Mesodermal cell (in vitro differentiated cells): Measurements from ENCODE around the gene SH3BGRL3. TPM values are rescaled to one million over a fixed set of nuclear protein-coding genes. Genes with fewer than 3 reads are reported as not detected.
A peak's percentile ranks its signal among the peaks of the same experiment; 100 is the strongest.
"Not testable (repeated sequence)": the region's sequence is repeated elsewhere in the genome, so short reads cannot be mapped to it uniquely, and the experiment has no call there.

Experiments used
- H3K27ac ChIP-seq: 2 replicates; pipeline ENCODE4 v1.7.0; 2013; ENCODE audit warnings: mild to moderate bottlenecking, low read depth, low read length, moderate library complexity; ENCODE audit not compliant: severe bottlenecking
- H3K36me3 ChIP-seq: 2 replicates; pipeline ENCODE4 v1.7.1; 2013; ENCODE audit warnings: mild to moderate bottlenecking, low read length, moderate library complexity; ENCODE audit not compliant: control insufficient read depth, insufficient read depth
- H3K4me1 ChIP-seq: one replicate; pipeline ENCODE4 v1.7.1; 2013; ENCODE audit warnings: mild to moderate bottlenecking, low read length; ENCODE audit not compliant: insufficient read depth, control insufficient read depth, poor library complexity, severe bottlenecking
- H3K4me3 ChIP-seq: 2 replicates; pipeline ENCODE4 v1.7.0; 2013; ENCODE audit warnings: low read length, control low read depth, mild to moderate bottlenecking; ENCODE audit not compliant: insufficient read depth, poor library complexity, severe bottlenecking; ENCODE audit errors: extremely low read depth
- H3K9me3 ChIP-seq: 2 replicates; pipeline ENCODE4 v1.7.1; 2013; ENCODE audit warnings: mild to moderate bottlenecking, low read length, moderate library complexity; ENCODE audit not compliant: control insufficient read depth
- WGBS, 2 experiments: methylation state at CpG; one replicate each; pipeline ENCODE4 v1.1.5; 2013; ENCODE audit warnings: missing lambda C conversion rate in 2 of 2; ENCODE audit not compliant: insufficient coverage in 2 of 2; 5-methylcytosine and 5-hydroxymethylcytosine counted together
- polyA plus RNA-seq, 2 experiments: library from polyadenylated mRNA; stranded (reverse); fragments of 50-300 nt; gene quantifications; one replicate each; pipeline ENCODE4 v1.2.3, GENCODE V29; 2013

SH3BGRL3 gene
- polyA plus RNA-seq (2013, experiment 1 of 2), result 398 TPM
- 334 TPM for polyA plus RNA-seq (2013, experiment 2 of 2)

GRCh38 chr1:26279456-26280332, at the start of gene SH3BGRL3:
TSS of gene SH3BGRL3 (plus strand) at chr1:26280086. CDS start at chr1:26280156, 70 bp downstream.
- peak within 1 kb of the TSS; percentile 82 for H3K4me3 ChIP-seq
- H3K27ac ChIP-seq, result peak within 1 kb of the TSS; percentile 87
- no peaks in the 10 kb centered on the region for H3K9me3 ChIP-seq
- H3K4me1 ChIP-seq, result peaks cover 79% of the 10 kb centered on the region
- H3K36me3 ChIP-seq, result peaks cover 68% of the 10 kb centered on the region
- 0 to 2% methylated on average over 43 to 59 of the region's 66 CpGs for WGBS, 2 experiments

GRCh38 chr1:26230682-26231081, 49.2 kb upstream of the SH3BGRL3 start:
- H3K27ac ChIP-seq, H3K36me3 ChIP-seq, H3K4me3 ChIP-seq, H3K9me3 ChIP-seq, H3K4me1 ChIP-seq: not testable (repeated sequence)
- WGBS, 2 experiments, result 100% methylated on average over 1 of the region's 2 CpGs; no CpG with 5 or more reads in 1 of the 2 experiments

GRCh38 chr1:26233903-26234643, 45.8 kb upstream of the SH3BGRL3 start, which contains the start of gene CEP85:
TSS of gene CEP85 (plus strand) at chr1:26234200. CDS start at chr1:26239784, 5,584 bp downstream.
- H3K4me1 ChIP-seq, result no peaks in the 10 kb centered on the region
- WGBS, 2 experiments, result 0 to 1% methylated on average over 58 to 72 of the region's 73 CpGs
- H3K27ac ChIP-seq, result peak within 1 kb of the TSS; percentile 62
- H3K4me3 ChIP-seq, result peak within 1 kb of the TSS; percentile 75
- H3K9me3 ChIP-seq, result no peaks in the 10 kb centered on the region
- peaks cover 3% of the 10 kb centered on the region for H3K36me3 ChIP-seq

- peak overlapping the region; percentile 62 for H3K27ac ChIP-seq
- peaks cover 8% of the 10 kb centered on the region for H3K36me3 ChIP-seq
- no peaks in the 10 kb centered on the region for H3K4me1 ChIP-seq
- 1 to 2% methylated on average over 20 to 21 of the region's 30 CpGs for WGBS, 2 experiments
- peak overlapping the region; percentile 75 for H3K4me3 ChIP-seq
- H3K9me3 ChIP-seq, result no peaks in the 10 kb centered on the region
These were observed 45.1 kb upstream of the SH3BGRL3 start for GRCh38 chr1:26234644-26235370.

- Histone ChIP-seq H3K36me3 (peaks cover 24% of the 10 kb centered on the region), H3K27ac (no peak overlapping the region), H3K4me3 (no peak overlapping the region), H3K9me3 (no peaks in the 10 kb centered on the region), H3K4me1 (no peaks in the 10 kb centered on the region)
- WGBS, 2 experiments, result 88 to 100% methylated on average over 1 of the region's 6 CpGs
These were observed 42.5 kb upstream of the SH3BGRL3 start for GRCh38 chr1:26237230-26237966.

- Histone ChIP-seq H3K36me3 (peaks cover 36% of the 10 kb centered on the region), H3K4me1 (no peaks in the 10 kb centered on the region), H3K4me3 (no peak overlapping the region), H3K9me3 (no peaks in the 10 kb centered on the region), H3K27ac (no peak overlapping the region)
- WGBS, 2 experiments, result no CpG with 5 or more reads among the region's 4 CpGs
These were observed 40.0 kb upstream of the SH3BGRL3 start for GRCh38 chr1:26239936-26240335.

- Histone ChIP-seq H3K27ac (no peak overlapping the region), H3K4me3 (no peak overlapping the region), H3K36me3 (peaks cover 62% of the 10 kb centered on the region), H3K4me1 (no peaks in the 10 kb centered on the region), H3K9me3 (peaks cover 5% of the 10 kb centered on the region)
- 92 to 98% methylated on average over 4 of the region's 7 CpGs for WGBS, 2 experiments
These were observed 27.2 kb upstream of the SH3BGRL3 start for GRCh38 chr1:26252718-26253117.

GRCh38 chr1:26254404-26254803, 25.5 kb upstream of the SH3BGRL3 start:
- Histone ChIP-seq H3K4me1 (no peaks in the 10 kb centered on the region), H3K9me3 (peaks cover 5% of the 10 kb centered on the region), H3K36me3 (peaks cover 66% of the 10 kb centered on the region), H3K4me3 (no peak overlapping the region), H3K27ac (no peak overlapping the region)
- 83% methylated on average over 1 of the region's 3 CpGs; no CpG with 5 or more reads in 1 of the 2 experiments for WGBS, 2 experiments

- WGBS, 2 experiments, result 100% methylated on average over 1 to 2 of the region's 2 CpGs
- H3K4me1 ChIP-seq, result no peaks in the 10 kb centered on the region
- peaks cover 66% of the 10 kb centered on the region for H3K36me3 ChIP-seq
- no peak overlapping the region for H3K27ac ChIP-seq
- no peak overlapping the region for H3K4me3 ChIP-seq
- H3K9me3 ChIP-seq, result no peaks in the 10 kb centered on the region
These were observed 22.7 kb upstream of the SH3BGRL3 start for GRCh38 chr1:26257222-26257621.

- Histone ChIP-seq H3K36me3 (peaks cover 82% of the 10 kb centered on the region), H3K9me3 (no peaks in the 10 kb centered on the region), H3K4me3 (no peak overlapping the region), H3K27ac (no peak overlapping the region), H3K4me1 (no peaks in the 10 kb centered on the region)
- 63 to 100% methylated on average over 1 to 2 of the region's 2 CpGs for WGBS, 2 experiments
These were observed 20.9 kb upstream of the SH3BGRL3 start for GRCh38 chr1:26259005-26259404.
